Panc1 (cell line): ENCODE results near the gene PCGF6.

ENCODE experiments used
- CTCF ChIP-seq: fragments of 450-650 bp; IDR thresholded peaks from 2 replicates; pipeline ENCODE4 v1.5.1; 2017; ENCODE audit warnings: mild to moderate bottlenecking
- POLR2AphosphoS5 ChIP-seq: IDR thresholded peaks from 2 replicates; pipeline ENCODE4 v1.6.1; 2012; ENCODE audit warnings: mild to moderate bottlenecking, low read depth, low read length, moderate library complexity
- SIN3A ChIP-seq: IDR thresholded peaks from 2 replicates; pipeline ENCODE4 v1.6.1; 2012; ENCODE audit warnings: low read depth, mild to moderate bottlenecking, low read length, moderate library complexity, borderline replicate concordance; ENCODE audit not compliant: insufficient read depth
- TCF7L2 ChIP-seq: IDR thresholded peaks from 2 replicates; pipeline ENCODE4 v1.6.1; 2011; ENCODE audit warnings: mild to moderate bottlenecking, low read depth, low read length, inconsistent platforms
- TF ChIP-seq, protein P1 (sequence below), 2 experiments: IDR thresholded peaks; 2 replicates each; pipeline ENCODE4 v1.6.1; 2011 to 2012; ENCODE audit warnings: low read depth in 2 of 2, control low read depth in 1 of 2, low read length in 1 of 2, mild to moderate bottlenecking in 1 of 2, moderate library complexity in 1 of 2; ENCODE audit not compliant: insufficient read depth in 1 of 2

DNA sequence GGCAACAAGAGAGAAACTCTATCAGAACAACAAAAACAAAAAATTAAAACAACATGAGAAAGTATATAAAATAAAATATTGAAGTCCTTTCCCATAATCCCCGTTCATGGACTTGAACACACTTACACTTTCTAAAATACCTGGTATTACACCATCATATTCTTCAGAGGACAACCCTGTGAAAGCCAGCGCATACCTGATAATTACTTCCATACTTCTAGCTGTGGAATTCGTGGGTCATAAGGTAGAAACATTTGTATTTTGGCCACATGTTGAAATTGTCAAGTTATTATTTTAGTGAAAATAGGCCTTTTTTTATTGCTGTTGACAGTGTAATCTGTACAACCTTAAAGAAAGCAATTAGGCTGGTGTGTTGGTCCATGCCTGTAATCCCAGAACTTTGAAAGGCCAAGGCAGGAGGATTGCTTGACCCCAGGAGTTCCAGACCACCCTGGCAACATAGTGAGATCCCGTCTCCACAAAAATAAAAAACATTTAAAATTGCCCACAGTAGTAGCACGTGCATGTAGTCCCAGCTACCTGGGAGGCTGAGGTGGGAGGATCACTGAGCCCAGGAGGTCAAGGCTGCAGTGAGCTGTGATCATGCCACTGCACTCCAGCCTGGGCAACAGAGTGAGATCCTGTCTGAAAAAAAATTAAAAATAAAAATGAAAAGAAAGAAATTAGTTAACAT lies 5.1 kb upstream of the PCGF6 start:
- TF ChIP-seq CTCF: no peak
- no peak for TF ChIP-seq POLR2AphosphoS5
- no peak for TF ChIP-seq TCF7L2
- TF ChIP-seq SIN3A: no peak
- TF ChIP-seq, protein P1, sequence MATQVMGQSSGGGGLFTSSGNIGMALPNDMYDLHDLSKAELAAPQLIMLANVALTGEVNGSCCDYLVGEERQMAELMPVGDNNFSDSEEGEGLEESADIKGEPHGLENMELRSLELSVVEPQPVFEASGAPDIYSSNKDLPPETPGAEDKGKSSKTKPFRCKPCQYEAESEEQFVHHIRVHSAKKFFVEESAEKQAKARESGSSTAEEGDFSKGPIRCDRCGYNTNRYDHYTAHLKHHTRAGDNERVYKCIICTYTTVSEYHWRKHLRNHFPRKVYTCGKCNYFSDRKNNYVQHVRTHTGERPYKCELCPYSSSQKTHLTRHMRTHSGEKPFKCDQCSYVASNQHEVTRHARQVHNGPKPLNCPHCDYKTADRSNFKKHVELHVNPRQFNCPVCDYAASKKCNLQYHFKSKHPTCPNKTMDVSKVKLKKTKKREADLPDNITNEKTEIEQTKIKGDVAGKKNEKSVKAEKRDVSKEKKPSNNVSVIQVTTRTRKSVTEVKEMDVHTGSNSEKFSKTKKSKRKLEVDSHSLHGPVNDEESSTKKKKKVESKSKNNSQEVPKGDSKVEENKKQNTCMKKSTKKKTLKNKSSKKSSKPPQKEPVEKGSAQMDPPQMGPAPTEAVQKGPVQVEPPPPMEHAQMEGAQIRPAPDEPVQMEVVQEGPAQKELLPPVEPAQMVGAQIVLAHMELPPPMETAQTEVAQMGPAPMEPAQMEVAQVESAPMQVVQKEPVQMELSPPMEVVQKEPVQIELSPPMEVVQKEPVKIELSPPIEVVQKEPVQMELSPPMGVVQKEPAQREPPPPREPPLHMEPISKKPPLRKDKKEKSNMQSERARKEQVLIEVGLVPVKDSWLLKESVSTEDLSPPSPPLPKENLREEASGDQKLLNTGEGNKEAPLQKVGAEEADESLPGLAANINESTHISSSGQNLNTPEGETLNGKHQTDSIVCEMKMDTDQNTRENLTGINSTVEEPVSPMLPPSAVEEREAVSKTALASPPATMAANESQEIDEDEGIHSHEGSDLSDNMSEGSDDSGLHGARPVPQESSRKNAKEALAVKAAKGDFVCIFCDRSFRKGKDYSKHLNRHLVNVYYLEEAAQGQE (IDR thresholded peaks at IDR 0.05; ENCODE audit: insufficient read depth in 1 of 2, low read depth in 2 of 2, low read length in 1 of 2): no peak
